OCI-LY1 (cell line): ENCODE results near the gene CCDC74B.

Experiments used
- CTCF ChIP-seq: fragments of 200-600 bp; sonication (generic), shearing (Covaris generic); IDR thresholded peaks from 2 replicates; pipeline ENCODE4 v1.5.1; 2017; ENCODE audit warnings: mild to moderate bottlenecking, antibody characterized with exemption, low read length, moderate library complexity, mixed read lengths
- EZH2 ChIP-seq: fragments of 200-600 bp; sonication (generic), shearing (Covaris generic); IDR thresholded peaks from 2 replicates; pipeline ENCODE4 v1.8.0; 2017; ENCODE audit warnings: borderline replicate concordance, mixed run types, mild to moderate bottlenecking, antibody characterized with exemption, low read length, moderate library complexity, mixed read lengths

- TF ChIP-seq EZH2 (no peak), CTCF (no peak)
Observed at GRCh38 chr2:130135692-130136541, 9.0 kb downstream of the CCDC74B start.
